Measurements from ENCODE around the gene PRDM8.

DNA sequence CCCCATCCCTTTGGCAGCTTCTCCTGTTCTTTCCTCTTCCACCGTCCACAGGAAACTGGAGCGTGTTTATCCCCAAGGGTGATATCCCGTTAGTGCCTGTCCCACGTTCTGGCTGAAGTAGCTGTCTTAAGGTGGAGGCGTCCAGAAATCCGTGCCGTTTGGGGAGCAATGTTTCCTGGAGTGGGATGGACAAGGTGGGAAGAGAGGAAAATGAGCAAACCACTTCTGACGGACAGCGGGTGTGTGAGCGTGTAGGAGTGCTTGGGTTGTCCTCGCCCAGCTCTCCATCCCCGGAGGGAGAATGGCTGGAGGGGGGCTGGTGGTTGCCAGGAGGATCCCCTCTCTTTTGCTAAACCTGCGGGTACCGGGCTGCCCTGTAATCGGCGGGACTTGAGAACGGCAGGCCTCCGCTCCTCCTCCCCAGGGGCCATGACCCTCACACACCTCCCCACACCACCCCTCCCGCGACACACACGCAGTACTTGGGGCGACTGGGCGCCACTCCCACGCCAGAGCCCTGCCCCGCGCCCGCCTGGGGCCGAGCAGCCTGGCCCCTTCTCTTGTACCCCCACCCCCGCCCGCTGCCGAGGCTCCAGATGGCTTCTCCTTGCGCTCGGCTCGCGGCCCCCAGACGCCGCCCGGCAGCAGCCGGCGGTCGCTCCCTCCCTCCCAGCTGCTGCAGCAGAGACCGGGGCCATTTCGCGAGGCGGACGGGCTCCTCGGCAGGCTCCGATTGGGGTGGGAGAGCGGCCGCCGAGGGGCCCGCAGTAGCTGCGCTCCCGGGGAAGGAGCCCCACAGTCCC lies 13.9 kb upstream of the PRDM8 start:
- TF ChIP-seq, protein P1, sequence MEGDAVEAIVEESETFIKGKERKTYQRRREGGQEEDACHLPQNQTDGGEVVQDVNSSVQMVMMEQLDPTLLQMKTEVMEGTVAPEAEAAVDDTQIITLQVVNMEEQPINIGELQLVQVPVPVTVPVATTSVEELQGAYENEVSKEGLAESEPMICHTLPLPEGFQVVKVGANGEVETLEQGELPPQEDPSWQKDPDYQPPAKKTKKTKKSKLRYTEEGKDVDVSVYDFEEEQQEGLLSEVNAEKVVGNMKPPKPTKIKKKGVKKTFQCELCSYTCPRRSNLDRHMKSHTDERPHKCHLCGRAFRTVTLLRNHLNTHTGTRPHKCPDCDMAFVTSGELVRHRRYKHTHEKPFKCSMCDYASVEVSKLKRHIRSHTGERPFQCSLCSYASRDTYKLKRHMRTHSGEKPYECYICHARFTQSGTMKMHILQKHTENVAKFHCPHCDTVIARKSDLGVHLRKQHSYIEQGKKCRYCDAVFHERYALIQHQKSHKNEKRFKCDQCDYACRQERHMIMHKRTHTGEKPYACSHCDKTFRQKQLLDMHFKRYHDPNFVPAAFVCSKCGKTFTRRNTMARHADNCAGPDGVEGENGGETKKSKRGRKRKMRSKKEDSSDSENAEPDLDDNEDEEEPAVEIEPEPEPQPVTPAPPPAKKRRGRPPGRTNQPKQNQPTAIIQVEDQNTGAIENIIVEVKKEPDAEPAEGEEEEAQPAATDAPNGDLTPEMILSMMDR (IDR thresholded peaks at IDR 0.05; ENCODE audit: low read length) = no peak
- no peak for TF ChIP-seq EZH2 (optimal IDR thresholded peaks at IDR 0.05; ENCODE audit: low read depth, low read length)
